GM08714 (cell line): ENCODE data around the gene MAP9.

Experiments
- H3K4me3 ChIP-seq: fragments of 200-500 bp; sonication (Bioruptor generic); 2 replicates; pipeline ENCODE4 v1.5.1; 2014; ENCODE audit warnings: mild to moderate bottlenecking, low read length, inconsistent platforms
- ZNF274 ChIP-seq: IDR thresholded peaks from 2 replicates; pipeline ENCODE4 v1.6.1; 2012; ENCODE audit warnings: mild to moderate bottlenecking, low read depth, low read length

Gene MAP9

DNA sequence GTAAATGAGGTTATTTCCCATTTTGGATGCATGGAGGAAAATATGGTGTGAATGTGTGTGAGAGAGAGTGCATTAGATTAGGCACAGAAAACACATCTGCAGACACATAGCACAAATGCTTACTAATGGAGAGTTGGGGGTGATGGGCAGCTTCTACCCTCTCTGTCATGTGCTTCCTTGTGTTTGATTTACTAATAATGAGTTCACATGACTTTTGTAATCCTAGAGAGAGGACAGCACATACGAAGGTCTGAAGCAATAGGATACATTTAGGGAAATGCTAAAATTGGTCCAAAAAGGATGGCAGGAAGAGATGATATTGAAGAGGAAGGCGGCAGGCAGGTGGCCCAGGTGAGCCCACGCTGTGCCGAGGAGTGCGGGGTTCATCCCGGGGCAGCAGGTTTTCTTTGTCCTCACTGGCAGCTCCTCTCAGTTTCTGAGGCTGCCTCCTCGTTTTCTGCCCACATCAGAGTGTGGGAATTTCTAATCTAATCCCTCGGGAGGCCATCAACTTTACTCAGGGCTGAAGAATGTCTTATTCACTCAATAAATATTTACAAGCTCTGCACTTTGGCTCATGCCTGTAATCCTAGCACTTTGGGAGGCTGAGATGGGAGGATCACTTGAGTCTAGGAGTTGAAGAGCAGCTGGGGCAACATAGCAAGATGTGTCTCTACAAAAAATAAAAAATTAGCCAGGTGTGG, 15.9 kb upstream of the MAP9 start:
- TF ChIP-seq ZNF274, result no peak
- no peak overlapping the region for H3K4me3 ChIP-seq

DNA sequence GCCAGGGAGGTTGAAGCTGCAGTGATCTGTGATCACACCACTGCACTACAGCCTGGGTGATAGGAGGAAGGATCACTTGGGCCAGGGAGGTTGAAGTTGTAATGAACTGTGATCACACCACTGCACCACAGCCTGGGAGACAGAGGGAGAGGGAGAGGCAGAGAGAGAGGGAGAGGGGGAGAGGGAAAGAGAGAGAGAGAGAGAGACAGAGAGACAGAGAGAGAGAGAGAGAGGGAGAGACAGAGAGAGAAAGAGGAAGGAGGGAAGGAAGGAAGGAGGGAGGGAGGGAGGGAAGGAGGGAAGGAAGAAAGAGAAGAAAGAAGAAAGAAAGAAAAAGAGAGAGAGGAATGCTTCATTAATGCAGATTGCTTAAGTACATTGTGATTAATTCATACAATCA, 15.2 kb upstream of the MAP9 start:
- TF ChIP-seq ZNF274, result no peak

DNA sequence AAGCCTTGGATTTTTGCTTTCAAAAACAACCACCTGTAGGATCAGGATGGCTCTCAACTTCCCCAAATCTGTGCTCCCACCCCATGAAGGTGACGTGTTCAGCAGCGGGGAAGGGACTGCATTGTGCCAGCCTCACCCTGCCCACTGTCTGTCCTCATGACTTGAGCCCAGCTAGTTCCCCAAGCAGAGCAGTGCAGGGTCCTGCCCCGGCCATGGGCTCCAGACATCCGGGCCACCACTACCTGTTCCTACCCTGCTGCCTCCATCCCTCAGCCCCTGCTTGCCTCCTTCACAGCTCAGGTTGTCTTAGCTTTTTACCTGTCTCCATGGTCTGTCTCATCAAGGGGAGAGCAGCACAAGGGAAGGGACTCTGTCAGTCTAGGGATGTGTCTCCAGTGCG, 11.4 kb upstream of the MAP9 start:
- TF ChIP-seq ZNF274, result no peak

More for the DNA sequence above, 15.2 kb upstream of the MAP9 start:
- no peak overlapping the region for H3K4me3 ChIP-seq

DNA sequence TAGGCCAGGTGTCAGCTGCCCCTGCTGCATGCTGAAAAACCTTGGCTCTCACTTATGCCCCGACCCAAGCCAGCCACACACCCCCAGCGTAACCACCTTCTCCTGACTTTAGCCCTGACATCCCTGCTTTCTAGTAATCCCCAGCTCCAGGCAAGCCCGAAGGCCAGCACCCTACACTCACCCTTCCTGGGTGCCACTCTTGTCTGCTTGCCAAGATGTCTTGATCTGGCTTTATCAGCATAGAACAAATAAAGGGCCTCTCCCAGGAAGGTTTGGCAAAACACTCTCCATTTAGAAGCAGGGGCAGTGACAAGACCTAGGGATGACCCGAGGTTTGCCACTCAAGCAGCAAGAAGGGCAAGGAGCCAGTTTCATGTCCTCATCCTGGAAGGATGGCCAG, 6.8 kb upstream of the MAP9 start:
- no peak for TF ChIP-seq ZNF274
- H3K4me3 ChIP-seq, result no peak overlapping the region

More for the DNA sequence above, 11.4 kb upstream of the MAP9 start:
- H3K4me3 ChIP-seq, result no peak overlapping the region

DNA sequence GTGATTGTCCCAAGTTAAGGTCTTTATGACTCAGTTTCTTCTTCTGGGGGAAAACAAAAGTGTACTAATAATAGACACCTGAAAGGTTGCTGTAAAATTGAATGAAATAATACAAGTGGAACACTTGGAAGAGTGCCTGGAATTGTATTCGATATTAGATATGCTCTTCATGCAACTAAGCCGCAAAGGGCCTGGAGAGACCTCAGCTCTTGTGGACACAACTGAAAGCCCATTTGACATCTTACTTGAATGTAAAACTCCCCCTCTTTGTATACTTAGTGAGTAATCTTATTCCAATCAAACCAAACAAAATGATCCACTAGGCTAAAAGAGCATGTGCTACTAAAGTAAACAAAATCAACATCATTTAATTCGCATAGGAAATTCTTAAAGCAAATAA, 511 bp upstream of the MAP9 start:
- peak overlapping the region; percentile 53; the same call in 1 of the 2 replicates for H3K4me3 ChIP-seq
- no peak for TF ChIP-seq ZNF274

DNA sequence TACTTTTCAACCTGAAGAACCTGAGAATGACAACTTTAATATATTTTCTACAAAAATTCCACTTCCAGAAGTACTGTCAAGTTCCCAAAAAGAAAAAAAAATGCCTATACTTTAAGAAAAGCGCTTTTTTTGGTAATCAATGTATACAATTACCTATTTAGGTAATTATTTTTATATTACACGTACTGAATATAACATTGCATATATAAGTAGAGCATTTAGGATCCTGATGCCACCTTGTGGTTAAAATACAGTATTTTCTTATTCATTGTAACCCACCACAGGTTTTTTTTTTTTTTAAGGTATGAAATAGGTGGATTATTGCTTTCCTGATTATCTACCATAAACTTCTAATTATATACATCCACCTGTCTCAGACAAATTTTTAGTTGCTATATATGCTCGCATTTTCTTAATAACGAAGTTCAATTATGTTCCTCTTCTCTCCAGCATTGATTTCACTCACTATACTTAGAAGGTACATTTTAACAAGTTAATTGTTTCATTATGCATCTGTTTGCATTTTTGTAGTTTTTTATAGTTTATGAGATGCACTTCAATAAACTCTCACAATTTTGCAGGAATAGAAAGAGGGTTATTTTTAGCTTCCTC, 5.2 kb downstream of the MAP9 start:
- no peak for TF ChIP-seq ZNF274
- no peak overlapping the region for H3K4me3 ChIP-seq

DNA sequence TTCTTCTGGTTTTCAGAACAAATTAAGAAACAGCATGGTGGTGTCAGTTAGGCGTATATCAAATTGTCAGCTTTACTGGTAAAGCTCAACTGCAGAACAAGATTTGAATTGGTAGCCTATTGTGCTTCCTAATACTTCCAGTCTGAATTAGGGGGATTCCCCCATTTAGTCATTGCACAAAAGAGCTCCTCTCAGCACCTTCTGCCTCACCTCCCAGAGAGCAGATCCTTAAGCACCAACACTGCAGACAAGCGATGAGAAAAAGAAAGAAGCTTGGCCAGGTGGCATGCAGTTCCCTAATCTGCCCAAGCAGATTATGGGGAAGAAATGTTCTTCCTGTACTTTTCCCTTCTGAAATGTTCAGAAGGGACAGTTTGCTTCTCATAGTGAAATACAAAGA, 9.2 kb downstream of the MAP9 start:
- TF ChIP-seq ZNF274, result no peak
- H3K4me3 ChIP-seq, result no peak overlapping the region

DNA sequence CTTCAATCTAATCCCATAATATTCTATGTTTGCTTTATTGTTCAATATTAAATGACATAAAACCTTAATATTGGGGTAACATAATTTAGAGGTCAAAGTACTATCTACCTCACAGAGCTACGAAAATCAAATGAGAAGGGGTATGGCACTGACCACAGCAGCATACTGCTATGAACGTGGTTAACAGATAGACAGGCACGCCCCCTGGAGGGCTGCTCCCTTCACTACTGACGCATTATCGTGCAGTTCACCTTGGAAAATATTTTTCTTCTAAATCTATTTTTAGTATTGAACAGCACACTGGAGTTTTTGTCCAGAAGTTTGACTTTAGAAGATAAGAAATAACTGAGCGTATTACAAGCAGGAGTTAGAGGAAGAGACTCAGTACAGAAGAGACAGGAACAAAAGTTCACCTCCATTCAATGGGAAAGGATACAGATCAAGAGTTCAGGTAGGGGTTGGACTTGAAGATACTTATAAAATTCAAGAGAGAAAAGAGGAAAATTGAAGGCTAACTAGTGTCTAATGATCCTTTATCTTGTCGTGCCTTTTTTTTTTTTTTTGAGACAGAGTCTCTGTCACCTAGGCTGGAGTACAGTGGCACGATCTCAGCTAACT, 22.7 kb downstream of the MAP9 start:
- TF ChIP-seq ZNF274, result no peak
- H3K4me3 ChIP-seq, result no peak overlapping the region

DNA sequence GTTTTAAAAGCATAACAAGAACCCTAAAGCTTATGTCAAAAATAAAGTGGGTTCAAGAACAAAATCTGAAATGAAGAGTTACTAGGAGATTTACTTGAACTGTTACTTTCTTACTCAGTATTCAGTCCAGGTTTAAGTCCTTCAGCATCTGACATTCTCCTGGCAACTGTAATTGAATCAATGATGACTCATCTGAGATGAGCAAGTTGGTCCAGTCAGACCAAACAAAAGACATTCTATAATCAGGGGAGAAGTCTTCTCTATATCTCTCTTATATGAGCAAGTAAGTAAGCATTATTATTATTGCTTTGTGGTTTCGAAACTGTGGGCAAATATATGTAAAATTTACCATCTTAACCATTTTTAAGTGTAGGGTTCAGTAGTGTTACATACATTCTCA, 34.6 kb downstream of the MAP9 start:
- no peak overlapping the region for H3K4me3 ChIP-seq
- TF ChIP-seq ZNF274, result no peak

DNA sequence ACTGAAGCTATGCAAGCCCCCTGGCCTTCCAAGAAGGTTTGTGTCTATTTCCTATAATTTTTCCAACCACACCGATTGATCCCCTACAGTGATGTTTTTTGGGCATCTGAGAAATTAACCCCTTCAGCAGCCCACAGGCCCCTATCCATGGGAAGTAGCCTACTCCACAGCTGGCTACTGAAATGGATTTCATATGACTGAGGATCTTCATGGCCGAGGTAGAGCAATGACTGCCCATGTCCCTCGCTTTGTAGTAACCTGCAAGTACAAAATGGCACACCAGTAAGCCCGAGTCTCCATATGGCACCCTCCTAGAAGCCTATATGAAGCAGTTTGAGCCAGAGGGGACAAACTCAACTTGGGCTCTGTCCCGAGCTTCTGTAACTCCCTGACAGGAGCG, 36.8 kb downstream of the MAP9 start:
- H3K4me3 ChIP-seq, result no peak overlapping the region
- no peak for TF ChIP-seq ZNF274

DNA sequence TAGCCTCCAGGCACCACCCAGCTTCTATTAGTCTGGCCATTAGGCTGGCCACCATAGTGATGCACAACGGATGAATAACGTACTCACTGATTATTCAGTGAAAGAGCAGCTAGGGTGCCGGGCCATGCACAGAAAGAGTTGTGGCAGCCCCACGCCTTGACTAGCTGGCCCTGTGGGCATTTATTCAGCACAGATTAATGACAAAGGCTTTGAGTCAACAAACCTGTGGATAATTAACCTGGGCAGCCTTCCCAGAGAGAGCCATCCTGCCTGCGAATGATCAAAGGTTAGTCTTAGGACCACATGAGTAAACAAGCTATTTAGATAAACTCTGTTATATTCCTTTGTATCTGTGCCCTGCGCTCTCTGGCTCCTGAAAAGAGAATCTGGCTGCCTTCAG, 37.2 kb downstream of the MAP9 start:
- no peak overlapping the region for H3K4me3 ChIP-seq
- TF ChIP-seq ZNF274, result no peak

DNA sequence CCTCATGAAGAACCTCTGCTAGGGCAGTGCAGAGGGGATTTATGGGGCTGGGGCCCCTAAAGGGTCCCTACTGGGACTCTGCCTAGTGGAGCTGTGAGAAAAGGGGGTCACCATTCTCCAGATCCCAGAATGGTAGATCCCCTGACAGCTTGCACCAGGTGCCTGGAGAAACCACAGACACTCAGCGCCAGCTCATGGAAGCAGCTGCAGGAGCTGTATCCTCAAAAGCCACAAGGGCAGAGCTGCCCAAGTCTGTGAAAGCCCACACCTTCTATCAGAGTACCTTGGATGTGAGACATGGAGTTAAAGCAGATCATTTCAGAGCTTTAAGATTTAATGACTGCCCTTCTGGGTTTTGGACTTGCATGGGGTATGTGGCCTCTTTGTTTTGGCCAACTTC, 38.6 kb downstream of the MAP9 start:
- TF ChIP-seq ZNF274, result no peak
- no peak overlapping the region for H3K4me3 ChIP-seq

DNA sequence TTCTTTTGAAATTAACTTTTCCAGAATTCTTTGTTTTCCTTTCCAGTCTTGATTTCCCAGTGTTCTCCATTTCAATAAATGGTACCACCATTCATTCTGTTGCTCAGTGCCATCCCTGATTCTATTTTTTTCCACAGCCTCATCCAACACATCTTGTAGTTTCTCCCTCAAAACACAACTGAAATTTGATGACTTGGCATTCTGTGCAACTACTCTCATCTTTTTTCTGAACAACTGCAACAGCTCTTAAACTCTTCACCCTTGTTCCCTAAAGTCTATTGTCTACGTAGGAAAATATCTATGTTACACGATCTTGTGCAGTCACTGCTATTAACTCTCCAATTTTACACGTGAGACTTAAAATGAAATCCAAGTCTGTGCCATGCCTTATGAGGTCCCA, 40.5 kb downstream of the MAP9 start:
- no peak for TF ChIP-seq ZNF274
- H3K4me3 ChIP-seq, result no peak overlapping the region

DNA sequence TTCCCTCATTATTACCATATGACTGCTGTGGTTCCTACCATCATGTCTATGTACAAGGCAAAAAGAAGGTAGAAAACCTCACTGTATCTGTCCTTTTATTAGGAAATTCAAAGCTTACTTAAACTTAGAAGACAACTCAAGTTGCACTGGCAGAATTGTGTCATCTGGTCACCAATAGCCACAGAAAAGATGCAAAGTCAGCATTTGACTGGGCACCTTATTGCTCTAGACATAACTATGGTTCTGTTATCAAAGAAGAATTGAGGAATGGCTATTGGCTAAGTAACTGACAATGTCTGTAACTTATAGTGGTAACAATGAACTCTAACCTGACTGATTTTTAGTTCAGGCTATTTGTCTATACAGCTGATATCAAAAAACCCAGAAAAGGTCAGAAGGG, 45.3 kb downstream of the MAP9 start:
- no peak for TF ChIP-seq ZNF274
- no peak overlapping the region for H3K4me3 ChIP-seq

DNA sequence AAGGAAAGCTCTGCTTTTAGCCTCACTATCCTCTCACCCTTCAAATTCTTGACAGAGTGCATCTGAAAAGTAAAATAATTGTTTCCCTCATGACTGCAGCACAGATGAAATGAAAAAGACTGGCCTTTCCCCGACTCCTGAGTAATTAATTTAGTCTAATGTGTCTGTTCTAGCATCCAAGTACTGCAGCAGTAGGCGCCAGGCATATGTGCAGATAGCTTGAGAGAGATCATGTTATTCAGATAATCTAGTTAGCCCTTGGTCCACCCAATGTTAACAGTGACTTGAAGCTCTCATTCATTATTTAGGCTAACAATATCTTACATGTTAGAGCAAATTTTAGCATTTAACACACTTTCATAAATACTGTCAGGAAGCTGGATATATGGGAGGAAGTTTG, 54.0 kb downstream of the MAP9 start:
- H3K4me3 ChIP-seq, result no peak overlapping the region
- TF ChIP-seq ZNF274, result no peak
